NCI-H510A (cell line): ENCODE measurements around the gene SCFD2.
"Not testable (repeated sequence)": the region's sequence is repeated elsewhere in the genome, so short reads cannot be mapped to it uniquely, and the experiment has no call there.

ENCODE experiments used
- DNase-seq: peaks from one replicate; lab custom pipeline; 2025; lab: John Stamatoyannopoulos, UW

SCFD2 gene

GRCh38 chr4:53340145-53340544, 25.7 kb downstream of the SCFD2 start:
- DNase-seq: not testable (repeated sequence)

GRCh38 chr4:53334916-53335315, 30.9 kb downstream of the SCFD2 start:
- not testable (repeated sequence) for DNase-seq

GRCh38 chr4:53326535-53326934, 39.3 kb downstream of the SCFD2 start:
- no peak for DNase-seq

DNA sequence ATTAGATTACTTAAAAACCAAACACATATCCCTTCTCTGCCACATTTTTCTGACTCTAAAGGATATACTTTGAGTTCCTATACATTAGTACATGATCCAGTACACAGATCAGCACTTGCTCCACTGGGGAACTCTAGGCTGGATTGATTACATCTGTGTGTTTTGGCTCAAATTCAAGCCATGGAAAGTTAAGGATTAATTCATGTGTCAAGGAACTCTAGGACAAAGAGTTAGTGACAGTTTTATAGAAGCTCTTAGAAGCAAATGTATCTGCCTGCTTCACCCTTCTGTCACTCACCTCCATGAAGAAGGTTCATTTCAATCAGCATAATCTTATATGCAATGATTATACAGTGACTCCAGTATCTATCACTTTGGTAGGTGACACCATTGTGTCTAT, 43.2 kb downstream of the SCFD2 start:
- no peak for DNase-seq

DNA sequence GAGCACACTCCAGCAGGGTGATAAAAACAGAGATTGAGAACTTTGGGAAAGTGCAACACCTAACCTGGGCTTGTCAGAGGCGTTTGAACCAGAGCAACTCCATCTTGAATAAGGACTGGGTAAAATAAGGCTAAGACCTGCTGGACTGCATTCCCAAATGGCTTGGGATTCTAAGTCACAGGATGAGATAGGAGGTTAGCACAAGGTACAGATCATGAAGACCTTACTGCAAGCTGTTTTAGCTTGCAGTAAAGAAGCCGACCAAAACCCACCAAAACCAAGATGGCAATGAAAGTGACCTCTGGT, 43.9 kb downstream of the SCFD2 start:
- DNase-seq: no peak

DNA sequence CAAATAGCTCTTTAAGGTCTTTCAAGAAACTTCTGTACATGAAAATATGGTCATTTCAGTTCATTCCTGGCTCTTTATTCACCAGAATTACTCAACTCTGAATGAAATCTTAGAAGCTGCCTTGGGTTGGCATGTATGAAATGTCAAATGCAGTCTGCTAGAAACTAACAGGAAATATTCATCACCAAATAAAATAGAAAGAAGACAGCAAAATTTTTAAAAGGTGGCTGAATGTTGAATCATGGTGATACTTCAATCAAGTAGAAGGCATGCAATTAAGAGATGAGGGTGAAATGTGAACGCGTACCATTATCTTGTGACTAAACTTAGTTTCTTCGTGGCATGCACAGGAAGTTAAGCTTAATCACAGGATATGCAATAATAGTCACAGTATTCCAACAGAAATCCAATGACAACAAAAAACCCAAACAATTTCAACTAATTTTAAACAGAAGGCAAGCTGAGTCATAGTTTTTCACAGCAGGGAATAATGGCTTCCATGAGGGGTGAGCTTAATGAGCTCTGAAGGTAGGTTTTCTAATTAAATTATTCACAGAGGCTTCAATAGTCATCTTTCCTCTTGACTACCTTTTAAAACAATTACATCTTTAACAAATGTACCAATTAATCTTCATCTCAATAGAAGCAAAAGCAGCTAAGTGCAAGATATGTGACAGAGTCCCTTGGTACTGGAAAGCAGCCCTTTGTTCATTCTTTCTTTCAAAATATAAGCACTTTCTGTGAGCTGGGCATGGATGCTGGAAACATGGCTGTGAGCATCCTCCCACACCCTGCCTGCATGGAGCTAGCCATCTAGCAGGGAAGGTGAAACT, 44.5 kb downstream of the SCFD2 start:
- no peak for DNase-seq

GRCh38 chr4:53315300-53315699, 50.6 kb downstream of the SCFD2 start:
- no peak for DNase-seq

DNA sequence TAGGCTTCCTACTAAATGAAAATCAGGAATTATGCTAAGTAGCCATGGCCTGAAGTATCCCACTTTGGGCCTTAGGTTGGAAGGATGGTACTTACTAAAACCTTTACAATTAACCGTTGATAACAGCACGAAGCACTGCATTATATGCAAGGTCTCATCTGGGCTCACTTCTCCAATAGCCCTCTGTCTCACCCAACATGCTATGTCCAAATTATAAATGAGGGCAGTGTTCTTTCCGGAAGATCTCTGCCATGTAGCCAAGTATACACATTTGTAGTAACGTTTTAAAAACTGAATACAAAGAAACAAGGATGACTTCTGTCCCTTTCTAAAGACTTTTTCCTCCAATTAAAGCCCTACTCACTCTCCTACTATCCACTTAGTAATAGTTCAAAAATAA, 51.6 kb downstream of the SCFD2 start:
- DNase-seq: no peak

- DNase-seq: no peak
Observed at GRCh38 chr4:53313510-53313909, 52.4 kb downstream of the SCFD2 start.

DNA sequence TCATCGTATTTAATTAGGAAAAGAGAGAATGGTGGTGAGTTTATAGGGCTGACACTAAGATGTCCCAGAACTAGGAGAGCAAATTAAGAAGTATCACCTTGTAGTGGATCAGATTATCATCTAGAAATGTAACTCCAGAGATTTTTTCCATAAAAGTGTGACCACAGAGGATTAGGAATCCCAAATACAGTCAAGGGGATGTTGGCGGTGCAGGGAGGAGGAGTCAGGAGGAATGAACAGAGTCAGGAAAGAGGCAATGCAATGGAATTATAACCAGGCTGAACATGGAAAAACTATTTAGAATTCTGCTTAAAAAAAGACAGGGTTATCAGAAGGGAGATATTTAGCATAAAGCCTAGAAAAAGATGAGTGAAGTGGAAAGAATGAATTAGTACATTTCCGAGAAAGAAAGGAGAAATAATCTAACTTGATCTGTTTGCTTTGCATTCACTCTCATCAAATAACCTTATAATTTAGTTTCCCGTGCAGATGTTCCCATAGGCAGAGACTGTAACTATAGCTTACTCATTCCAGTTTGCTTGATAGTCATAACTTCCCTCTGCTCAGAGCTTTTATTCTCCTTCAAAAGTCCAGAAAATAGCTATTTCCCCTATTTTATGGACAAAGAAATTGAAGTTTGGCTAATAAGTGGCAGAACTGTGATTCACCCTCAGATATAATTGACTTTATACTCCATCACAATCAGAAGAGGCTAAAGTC, 56.4 kb downstream of the SCFD2 start:
- no peak for DNase-seq

DNA sequence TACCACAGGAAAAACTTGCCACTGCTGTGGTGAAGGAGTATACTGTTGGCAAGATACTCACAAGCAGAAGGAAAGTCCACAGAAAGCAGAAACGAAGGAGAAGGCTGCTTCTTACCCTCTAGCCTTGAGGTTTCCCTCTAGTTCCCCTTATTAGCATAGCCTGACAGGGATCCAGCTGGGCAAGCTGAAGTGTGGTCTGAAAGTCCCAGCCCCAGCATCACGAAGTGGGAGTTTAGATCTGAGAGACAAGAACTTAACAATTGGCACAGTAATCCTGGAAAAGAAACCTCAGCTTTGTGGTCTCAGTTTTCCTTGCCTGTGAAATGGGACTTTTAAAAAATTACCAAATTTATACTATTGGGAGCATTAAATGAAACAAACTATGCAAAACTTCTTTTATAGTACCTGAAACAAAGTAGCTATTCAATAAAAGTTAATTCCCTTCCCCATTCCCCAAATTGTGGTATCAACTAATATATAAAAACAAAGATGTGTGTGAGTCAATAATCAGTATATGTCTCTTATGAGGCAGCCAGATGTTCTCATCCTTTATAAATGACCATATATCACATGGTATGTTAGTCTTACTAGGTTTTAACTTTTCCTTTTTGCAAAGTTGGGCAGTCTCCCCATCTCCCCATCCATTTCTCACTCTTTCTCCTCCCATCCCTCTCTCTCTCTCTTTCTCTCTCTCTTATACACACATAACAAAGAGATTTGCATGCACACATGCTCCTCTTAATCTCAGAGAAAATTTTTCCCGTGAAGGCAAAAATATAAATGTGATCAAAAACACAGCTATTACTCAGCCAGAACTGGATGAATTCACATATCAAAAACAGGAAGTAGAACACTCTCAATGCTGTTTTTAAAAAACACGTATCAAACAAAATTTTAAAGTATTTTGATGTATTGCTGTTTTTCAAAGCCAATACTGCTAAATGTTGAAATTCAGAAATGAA, 57.8 kb downstream of the SCFD2 start:
- no peak for DNase-seq

- DNase-seq: no peak
Observed at GRCh38 chr4:53307210-53307609, 58.7 kb downstream of the SCFD2 start.

DNA sequence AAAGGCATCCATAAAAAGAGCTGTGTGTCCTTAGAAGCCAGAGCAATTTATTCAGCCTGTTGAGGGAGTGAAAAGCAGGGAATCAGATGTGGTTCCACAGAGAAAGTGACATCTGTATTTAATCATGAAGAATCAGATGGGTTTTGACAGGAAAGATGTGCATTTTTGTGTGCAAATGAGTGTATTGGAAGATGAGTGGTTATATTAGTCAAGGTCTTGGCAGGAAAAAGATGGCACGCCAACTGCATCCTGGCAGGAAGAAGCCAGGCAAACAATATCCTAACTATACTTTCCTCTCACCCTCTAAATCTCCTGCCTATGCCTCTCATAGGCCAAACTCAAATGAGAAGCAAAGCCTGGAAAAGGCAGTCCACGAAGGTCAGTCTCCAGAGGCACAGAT, 59.1 kb downstream of the SCFD2 start:
- DNase-seq: no peak

- DNase-seq: not testable (repeated sequence)
Observed at GRCh38 chr4:53292209-53292608, 73.7 kb downstream of the SCFD2 start.

DNA sequence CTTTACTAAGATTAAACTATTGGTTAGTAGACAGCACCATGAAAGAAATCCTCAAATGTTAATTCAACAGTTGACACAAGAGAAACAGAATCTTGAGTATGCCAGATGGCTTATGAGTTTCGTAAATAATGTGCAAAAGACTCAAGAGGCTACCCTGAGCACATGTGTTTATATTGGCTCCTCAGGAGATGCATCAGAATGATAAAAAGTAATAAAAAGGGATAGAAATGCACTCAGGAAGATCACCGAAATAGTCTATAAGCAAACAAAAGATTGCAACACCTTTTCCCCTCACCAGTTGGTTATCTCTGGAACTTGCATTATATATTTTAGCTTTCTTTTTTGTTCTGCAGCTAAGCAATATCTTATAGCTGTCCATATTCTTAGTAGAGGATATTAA, 84.4 kb downstream of the SCFD2 start:
- no peak for DNase-seq

GRCh38 chr4:53280846-53281245, 85.0 kb downstream of the SCFD2 start:
- DNase-seq: no peak

DNA sequence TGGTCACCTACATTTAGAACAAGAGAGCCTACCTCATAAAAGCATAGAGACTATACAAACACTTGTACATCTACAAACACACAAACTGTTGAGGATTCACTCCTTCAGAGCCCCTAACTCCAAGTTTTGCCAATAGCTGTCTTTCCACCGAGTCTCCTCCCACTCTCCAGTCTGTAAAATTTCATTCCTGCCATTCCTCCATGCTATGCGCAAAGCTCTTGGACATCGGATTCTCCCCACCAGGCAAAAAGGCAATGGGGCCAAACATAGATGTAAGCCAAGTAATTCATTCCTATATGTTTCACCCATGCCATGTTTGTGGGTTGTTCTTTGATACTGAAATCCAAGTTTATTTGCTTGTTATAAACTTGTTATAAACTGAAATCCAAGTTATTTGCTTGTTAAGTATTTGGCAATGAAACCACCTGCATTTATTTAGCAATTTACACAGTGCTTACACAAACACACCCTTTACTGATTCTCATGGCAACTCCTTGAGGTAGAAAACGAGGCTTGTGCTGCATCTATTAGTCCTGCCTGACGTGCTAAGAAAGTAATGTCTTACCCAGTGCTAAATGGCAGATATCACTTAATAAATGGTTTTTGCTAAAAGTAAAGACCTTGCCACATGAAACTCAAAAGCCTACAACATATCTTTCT, 91.1 kb downstream of the SCFD2 start:
- no peak for DNase-seq

GRCh38 chr4:53273726-53274125, 92.1 kb downstream of the SCFD2 start:
- no peak for DNase-seq

DNA sequence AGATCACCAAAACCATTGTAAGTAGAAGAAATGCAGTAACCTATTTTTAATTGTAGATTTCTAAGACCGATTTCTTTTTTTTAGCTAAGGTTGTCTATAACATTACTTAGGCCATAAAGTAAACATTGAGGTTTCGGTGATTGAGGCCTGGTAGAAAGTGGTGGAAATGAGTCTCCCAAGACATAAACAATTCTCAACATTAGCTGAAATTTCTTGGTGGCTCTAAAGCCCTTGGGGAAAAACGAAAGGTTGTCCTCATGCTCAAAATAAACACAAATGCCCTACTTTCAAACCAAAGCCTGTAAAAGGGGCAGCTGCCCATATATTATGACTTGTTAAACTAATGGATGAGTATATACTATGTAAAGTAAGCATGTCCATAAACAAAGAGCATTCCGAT, 98.8 kb downstream of the SCFD2 start:
- no peak for DNase-seq

GRCh38 chr4:53255986-53256385, 109.9 kb downstream of the SCFD2 start:
- not testable (repeated sequence) for DNase-seq

GRCh38 chr4:53240573-53240972, 125.3 kb downstream of the SCFD2 start:
- no peak for DNase-seq

DNA sequence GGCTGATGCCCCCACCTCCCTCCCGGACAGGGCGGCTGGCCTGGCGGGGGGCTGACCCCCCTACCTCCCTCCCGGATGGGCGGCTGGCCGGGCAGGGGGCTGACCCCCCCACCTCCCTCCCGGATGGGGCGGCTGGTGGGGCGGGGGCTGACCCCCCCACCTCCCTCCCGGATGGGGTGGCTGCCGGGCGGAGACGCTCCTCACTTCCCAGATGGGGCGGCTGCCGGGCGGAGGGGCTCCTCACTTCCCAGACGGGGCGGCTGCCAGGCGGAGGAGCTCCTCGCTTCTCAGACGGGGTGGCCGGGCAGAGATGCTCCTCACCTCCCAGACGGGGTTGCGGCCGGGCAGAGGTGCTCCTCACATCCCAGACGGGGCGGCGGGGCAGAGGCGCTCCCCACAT, 127.5 kb downstream of the SCFD2 start:
- not testable (repeated sequence) for DNase-seq
